NCI-H2196 treated with DMSO at 0.1 percent for 48 hours (cell line): Measurements from ENCODE around the gene GAB1.

Source experiments
- DNase-seq: peaks from one replicate; lab custom pipeline; 2025; ENCODE audit not compliant: unreplicated experiment; lab: John Stamatoyannopoulos, UW

The GAB1 gene

GRCh38 chr4:143336781-143337599, at the start of gene GAB1:
Gene GAB1 (plus strand): TSS chr4:143336876. CDS start chr4:143337189, 313 bp downstream.
- no peak for DNase-seq

- no peak for DNase-seq
These were observed 49.1 kb upstream of the GAB1 start for GRCh38 chr4:143287572-143287923.

GRCh38 chr4:143288171-143288570, 48.5 kb upstream of the GAB1 start:
- no peak for DNase-seq

- no peak for DNase-seq
These were observed 47.3 kb upstream of the GAB1 start for GRCh38 chr4:143289370-143289769.

GRCh38 chr4:143291314-143291713, 45.4 kb upstream of the GAB1 start:
- DNase-seq: no peak

GRCh38 chr4:143292858-143293257, 43.8 kb upstream of the GAB1 start:
- DNase-seq: no peak

- no peak for DNase-seq
These were observed 42.4 kb upstream of the GAB1 start for GRCh38 chr4:143294310-143294709.

GRCh38 chr4:143294710-143295275, 41.9 kb upstream of the GAB1 start:
- DNase-seq: no peak

- no peak for DNase-seq
These were observed 40.1 kb upstream of the GAB1 start for GRCh38 chr4:143296397-143297067.

- DNase-seq: no peak
These were observed 35.8 kb upstream of the GAB1 start for GRCh38 chr4:143300860-143301259.

GRCh38 chr4:143302536-143302935, 34.1 kb upstream of the GAB1 start:
- no peak for DNase-seq

- DNase-seq: no peak
These were observed 29.9 kb upstream of the GAB1 start for GRCh38 chr4:143306788-143307187.

GRCh38 chr4:143307531-143307930, 29.1 kb upstream of the GAB1 start:
- DNase-seq: no peak

- no peak for DNase-seq
These were observed 28.3 kb upstream of the GAB1 start for GRCh38 chr4:143308377-143308776.

GRCh38 chr4:143311924-143312323, 24.8 kb upstream of the GAB1 start:
- no peak for DNase-seq

GRCh38 chr4:143313521-143313920, 23.2 kb upstream of the GAB1 start:
- DNase-seq: no peak

GRCh38 chr4:143313996-143314395, 22.7 kb upstream of the GAB1 start:
- DNase-seq: no peak

- DNase-seq: no peak
These were observed 16.6 kb upstream of the GAB1 start for GRCh38 chr4:143320113-143320512.

GRCh38 chr4:143326735-143327134, 9.9 kb upstream of the GAB1 start:
- no peak for DNase-seq

GRCh38 chr4:143329985-143330384, 6.7 kb upstream of the GAB1 start:
- no peak for DNase-seq

GRCh38 chr4:143335979-143336780, 496 bp upstream of the GAB1 start:
- peak; percentile 10 for DNase-seq
